Right lobe of liver (tissue), 6 donors: Measurements from ENCODE around the gene CAST. TPM values are rescaled to one million over a fixed set of nuclear protein-coding genes. Genes with fewer than 3 reads are reported as not detected.

ENCODE experiments used
- ATAC-seq, 4 donors: fragments of 200-7000 bp; cut with Tn5 transposase; one replicate each; pipeline ENCODE4 v1.9.1; 2020; ENCODE audit warnings: mild to moderate bottlenecking in 4 of 4, moderate library complexity in 4 of 4
- DNase-seq, 3 donors: peaks; one replicate each; pipeline ENCODE4 v3.0.0-alpha.2; 2020
- H3K27ac ChIP-seq, 3 donors: fragments of 200-600 bp; one replicate each; pipeline ENCODE4 v1.8.0; 2022
- H3K27me3 ChIP-seq, 2 donors: fragments of 200-600 bp; one replicate each; pipeline ENCODE4 v1.8.0; 2022
- H3K36me3 ChIP-seq, 4 donors: fragments of 200-600 bp; sonication (generic) in 1 of 4; one replicate each; pipeline versions ENCODE4 v1.5.1 to v1.8.0; 2017 to 2022; ENCODE audit warnings: control low read depth in 1 of 4
- H3K4me1 ChIP-seq, 4 donors: fragments of 200-600 bp; sonication (generic) in 1 of 4; one replicate each; pipeline versions ENCODE4 v1.5.1 to v1.8.0; 2017 to 2022; ENCODE audit warnings: control low read depth in 1 of 4
- H3K4me3 ChIP-seq, 3 donors: fragments of 200-600 bp; one replicate each; pipeline ENCODE4 v1.8.0; 2022
- H3K9me3 ChIP-seq, 4 donors: fragments of 200-600 bp; sonication (generic) in 1 of 4; one replicate each; pipeline versions ENCODE4 v1.5.1 to v1.8.0; 2017 to 2022; ENCODE audit warnings: control low read depth in 1 of 4
- POLR2A ChIP-seq: fragments of 450-650 bp; IDR thresholded peaks from one replicate; pipeline ENCODE4 v1.6.1; 2017; ENCODE audit warnings: antibody characterized with exemption, mild to moderate bottlenecking
- WGBS: methylation state at CpG from one replicate; pipeline ENCODE4 v1.1.6; 2018; ENCODE audit warnings: low coverage, low lambda C conversion rate; ENCODE audit not compliant: insufficient coverage; ENCODE audit errors: missing lambda C conversion rate; 5-methylcytosine and 5-hydroxymethylcytosine counted together
- intact Hi-C, 2 donors: fragments of 100-400 bp; cut with DNase I; formaldehyde crosslinking; loops; one replicate each; pipeline versions ENCODE4 v1.11.2 to v1.14.1; 2022
- total RNA-seq, 6 experiments: library from RNA; depleted of rRNA in 2 of 6; stranded (reverse); fragments of >200 nt in 2 of 6; fragmentation: NEBNext Ultra II Directional in 3 of 6; extraction: Animal tissue kit (Norgen Biotek cat#: 25700) in 3 of 6; gene quantifications; one replicate each; pipeline versions ENCODE4 v1.1.0 to v1.2.4, GENCODE V29; 2016 to 2023
- TF ChIP-seq, protein P1 (sequence below), 4 donors: fragments of 200-600 bp in 3 of 4; fragments of 450-650 bp in 1 of 4; IDR thresholded peaks; one replicate each; pipeline versions ENCODE4 v1.5.1 to v1.8.0; 2016 to 2022; ENCODE audit warnings: antibody characterized with exemption in 4 of 4, mild to moderate bottlenecking in 2 of 4
- donor health status: DM: no; HTN: yes; CAD: no.
- donor health status: DM: no; HTN: no; CAD: no.
- donor health status: DM: no; HTN: no; CAD: no.
- donor health status: DM: no; HTN: yes; CAD: no.
- donor health status: DM: no; HTN: yes; CAD: no.

The CAST gene
- total RNA-seq, 6 experiments from 2014 or later, result 86.8 to 187 (median 123) TPM

DNA sequence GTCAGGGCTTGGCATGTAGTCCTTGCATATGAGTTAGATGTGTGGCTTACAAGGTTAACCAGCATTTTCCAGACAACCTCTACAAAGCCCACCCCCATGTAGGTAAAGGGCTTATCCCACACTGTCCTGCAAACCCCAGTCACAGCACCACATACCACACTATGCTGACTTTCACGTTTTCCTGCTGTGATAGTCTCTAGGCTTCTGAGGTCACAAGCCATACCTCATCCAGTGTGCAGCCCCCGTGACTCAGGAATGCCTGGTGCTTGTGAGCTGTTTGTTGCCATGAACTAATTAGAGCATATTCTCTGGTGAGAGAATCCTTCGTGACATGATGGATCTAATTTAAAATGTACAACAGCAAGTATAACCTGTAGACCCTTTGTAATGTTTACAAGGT, 94.8 kb downstream of the CAST start:
- Histone ChIP-seq H3K27ac (no peak overlapping the region), H3K4me1 (no peaks in the 10 kb centered on the region), H3K9me3 (no peaks in the 10 kb centered on the region), H3K36me3 (peaks cover 0 to 68% (median 33%) of the 10 kb centered on the region in 4 donors), H3K27me3 (no peaks in the 10 kb centered on the region), H3K4me3 (no peak overlapping the region)
- intact Hi-C loops, result no loop called here
- no peak for DNase-seq
- TF ChIP-seq, protein P1, sequence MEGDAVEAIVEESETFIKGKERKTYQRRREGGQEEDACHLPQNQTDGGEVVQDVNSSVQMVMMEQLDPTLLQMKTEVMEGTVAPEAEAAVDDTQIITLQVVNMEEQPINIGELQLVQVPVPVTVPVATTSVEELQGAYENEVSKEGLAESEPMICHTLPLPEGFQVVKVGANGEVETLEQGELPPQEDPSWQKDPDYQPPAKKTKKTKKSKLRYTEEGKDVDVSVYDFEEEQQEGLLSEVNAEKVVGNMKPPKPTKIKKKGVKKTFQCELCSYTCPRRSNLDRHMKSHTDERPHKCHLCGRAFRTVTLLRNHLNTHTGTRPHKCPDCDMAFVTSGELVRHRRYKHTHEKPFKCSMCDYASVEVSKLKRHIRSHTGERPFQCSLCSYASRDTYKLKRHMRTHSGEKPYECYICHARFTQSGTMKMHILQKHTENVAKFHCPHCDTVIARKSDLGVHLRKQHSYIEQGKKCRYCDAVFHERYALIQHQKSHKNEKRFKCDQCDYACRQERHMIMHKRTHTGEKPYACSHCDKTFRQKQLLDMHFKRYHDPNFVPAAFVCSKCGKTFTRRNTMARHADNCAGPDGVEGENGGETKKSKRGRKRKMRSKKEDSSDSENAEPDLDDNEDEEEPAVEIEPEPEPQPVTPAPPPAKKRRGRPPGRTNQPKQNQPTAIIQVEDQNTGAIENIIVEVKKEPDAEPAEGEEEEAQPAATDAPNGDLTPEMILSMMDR (IDR thresholded peaks at IDR 0.05), result no peak
- no peak for TF ChIP-seq POLR2A
- WGBS, result 54% methylated on average over 3 of the region's 3 CpGs
- peak in 1 of 4 donors; percentile 13 for ATAC-seq

- ATAC-seq (no peak), DNase-seq (no peak)
- Histone ChIP-seq H3K27me3 (no peaks in the 10 kb centered on the region), H3K9me3 (no peaks in the 10 kb centered on the region), H3K27ac (no peak overlapping the region), H3K4me3 (no peak overlapping the region), H3K4me1 (no peaks in the 10 kb centered on the region), H3K36me3 (peaks cover 0 to 77% (median 40%) of the 10 kb centered on the region in 4 donors)
- WGBS, result 88% methylated on average over 4 of the region's 4 CpGs
- TF ChIP-seq POLR2A, result no peak
- TF ChIP-seq, protein P1 (IDR thresholded peaks at IDR 0.05), result no peak
- intact Hi-C loops, result no loop called here
These were observed 96.4 kb downstream of the CAST start for GRCh38 chr5:96758621-96759020.

GRCh38 chr5:96761618-96762017, 99.4 kb downstream of the CAST start:
- H3K36me3 ChIP-seq, result peaks cover 0 to 69% (median 36%) of the 10 kb centered on the region in 4 donors
- WGBS, result 65% methylated on average over 4 of the region's 4 CpGs
- H3K27me3 ChIP-seq, result no peaks in the 10 kb centered on the region
- TF ChIP-seq, protein P1 (IDR thresholded peaks at IDR 0.05), result no peak
- TF ChIP-seq POLR2A, result no peak
- H3K4me3 ChIP-seq, result no peak overlapping the region
- no peaks in the 10 kb centered on the region for H3K9me3 ChIP-seq
- H3K4me1 ChIP-seq, result peaks cover 0 to 4% (median 0%) of the 10 kb centered on the region in 4 donors
- ATAC-seq, result no peak
- no peak for DNase-seq
- intact Hi-C loops, result no loop called here
- no peak overlapping the region for H3K27ac ChIP-seq

DNA sequence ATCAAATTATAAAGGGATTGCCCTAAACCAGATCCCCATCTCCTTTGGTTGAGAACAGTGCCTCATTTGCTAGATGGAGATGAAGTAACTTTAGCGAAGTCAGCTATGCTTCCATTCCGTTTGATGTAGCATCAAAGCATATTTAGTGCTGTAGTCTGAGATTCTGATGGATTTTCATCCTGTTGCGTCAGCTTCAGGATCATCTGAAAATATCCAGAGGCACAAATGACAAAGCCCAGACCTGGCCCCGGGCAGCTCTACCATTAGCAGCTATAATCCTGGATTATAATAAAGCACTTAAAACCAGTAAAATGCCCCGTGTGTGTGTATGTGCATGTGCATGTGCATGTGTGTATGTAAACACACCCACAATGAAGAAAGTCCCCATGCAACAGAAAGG, 100.8 kb downstream of the CAST start:
- Histone ChIP-seq H3K4me3 (no peak overlapping the region), H3K27me3 (no peaks in the 10 kb centered on the region), H3K27ac (no peak overlapping the region), H3K36me3 (peaks cover 9 to 71% (median 43%) of the 10 kb centered on the region in 4 donors), H3K9me3 (no peaks in the 10 kb centered on the region), H3K4me1 (peaks cover 0 to 4% (median 0%) of the 10 kb centered on the region in 4 donors)
- DNase-seq, result no peak
- WGBS, result 65% methylated on average over 5 of the region's 5 CpGs
- no peak for ATAC-seq
- no peak for TF ChIP-seq POLR2A
- TF ChIP-seq, protein P1 (IDR thresholded peaks at IDR 0.05), result no peak
- intact Hi-C loops, result no loop called here

- Histone ChIP-seq H3K36me3 (peaks cover 12 to 78% (median 50%) of the 10 kb centered on the region in 4 donors), H3K27ac (no peak overlapping the region), H3K27me3 (no peaks in the 10 kb centered on the region), H3K9me3 (no peaks in the 10 kb centered on the region), H3K4me1 (peaks cover 0 to 4% (median 0%) of the 10 kb centered on the region in 4 donors), H3K4me3 (no peak overlapping the region)
- ATAC-seq (peak; percentile 59 to 91 (median 63)), DNase-seq (no peak)
- WGBS, result 38% methylated on average over 1 of the region's 1 CpG
- intact Hi-C loops, result no loop called here
- no peak for TF ChIP-seq POLR2A
- TF ChIP-seq, protein P1 (IDR thresholded peaks at IDR 0.05), result no peak
These were observed 102.9 kb downstream of the CAST start for GRCh38 chr5:96765043-96765442.
